NB4 (cell line): Measurements from ENCODE around the gene USP17L24.
"Not testable (repeated sequence)": the region's sequence is repeated elsewhere in the genome, so short reads cannot be mapped to it uniquely, and the experiment has no call there.

Source experiments
- CTCF ChIP-seq: IDR thresholded peaks from one replicate; pipeline ENCODE4 v1.5.1; 2012; ENCODE audit warnings: low read depth, low read length
- MAX ChIP-seq: IDR thresholded peaks from 2 replicates; pipeline ENCODE4 v1.6.1; 2011; ENCODE audit warnings: low read depth, low read length
- POLR2A ChIP-seq: IDR thresholded peaks from 2 replicates; pipeline ENCODE4 v1.6.1; 2011; ENCODE audit warnings: mild to moderate bottlenecking; ENCODE audit not compliant: insufficient read length; ENCODE audit errors: extremely low read depth

GRCh38 chr4:9339103-9339502, 14.1 kb downstream of the USP17L24 start, which contains the start of gene USP17L5:
- not testable (repeated sequence) for TF ChIP-seq CTCF, MAX, POLR2A
